Body of pancreas (tissue), 4 donors: ENCODE measurements around the gene SLC23A3. TPM values are rescaled to one million over a fixed set of nuclear protein-coding genes. Genes with fewer than 3 reads are reported as not detected.
A peak's percentile ranks its signal among the peaks of the same experiment; 100 is the strongest.

Experiments used
- ATAC-seq: fragments of 150-250 bp; one replicate; pipeline ENCODE4 v1.9.1; 2016
- DNase-seq, 4 donors: peaks; one replicate each; pipeline ENCODE4 v3.0.0-alpha.2; 2019
- H3K27ac ChIP-seq, 4 donors: fragments of 200-600 bp; sonication (generic); 1 replicate in 3 of 4; 2 replicates in 1 of 4; pipeline versions ENCODE4 v1.5.1 to v1.6.1; 2016 to 2019; ENCODE audit warnings: mild to moderate bottlenecking in 1 of 4, mixed read lengths in 1 of 4, moderate library complexity in 1 of 4
- H3K27me3 ChIP-seq, 2 donors: fragments of 200-600 bp; sonication (generic); one replicate each; pipeline ENCODE4 v1.6.0; 2016; ENCODE audit warnings: mild to moderate bottlenecking in 1 of 2
- H3K36me3 ChIP-seq, 2 donors: fragments of 200-600 bp; sonication (generic); replicated peaks in 1 of 2; 2 replicates each; pipeline ENCODE4 v1.5.1; 2016; ENCODE audit warnings: low read depth in 2 of 2; ENCODE audit not compliant: insufficient read depth in 1 of 2
- H3K4me1 ChIP-seq: fragments of 200-600 bp; sonication (generic); one replicate; pipeline ENCODE4 v1.6.0; 2016
- H3K4me3 ChIP-seq, 2 donors: fragments of 200-600 bp; sonication (generic); 1 replicate in 1 of 2; 2 replicates in 1 of 2; pipeline ENCODE4 v1.5.1; 2016 to 2019
- H3K9me3 ChIP-seq, 3 donors: fragments of 200-600 bp; sonication (generic); 1 replicate in 2 of 3; 2 replicates in 1 of 3; pipeline ENCODE4 v1.5.1; 2016
- POLR2A ChIP-seq, 3 donors: fragments of 450-650 bp; IDR thresholded peaks; one replicate each; pipeline ENCODE4 v1.6.1; 2016; ENCODE audit warnings: antibody characterized with exemption in 3 of 3, mild to moderate bottlenecking in 2 of 3
- WGBS, 2 donors: methylation state at CpG; one replicate each; pipeline ENCODE4 v1.1.5; 2017; 5-methylcytosine and 5-hydroxymethylcytosine counted together
- intact Hi-C: fragments of 100-400 bp; cut with DNase I; formaldehyde crosslinking; loops from one replicate; pipeline ENCODE4 v1.15.1; 2023
- total RNA-seq, 2 donors: library from RNA; depleted of rRNA; stranded (reverse); fragments of >200 nt; gene quantifications; one replicate each; pipeline ENCODE4 v1.1.0, GENCODE V29; 2016
- TF ChIP-seq, protein P1 (sequence below), 7 experiments: fragments of 450-650 bp in 4 of 7; fragments of 200-600 bp in 3 of 7; sonication (generic) in 3 of 7; IDR thresholded peaks; one replicate each; pipeline ENCODE4 v1.5.1; 2016 to 2019; ENCODE audit warnings: antibody characterized with exemption in 7 of 7

Gene SLC23A3
- total RNA-seq, 2 donors from 2014 or later: 3.1 to 8.2 TPM

DNA sequence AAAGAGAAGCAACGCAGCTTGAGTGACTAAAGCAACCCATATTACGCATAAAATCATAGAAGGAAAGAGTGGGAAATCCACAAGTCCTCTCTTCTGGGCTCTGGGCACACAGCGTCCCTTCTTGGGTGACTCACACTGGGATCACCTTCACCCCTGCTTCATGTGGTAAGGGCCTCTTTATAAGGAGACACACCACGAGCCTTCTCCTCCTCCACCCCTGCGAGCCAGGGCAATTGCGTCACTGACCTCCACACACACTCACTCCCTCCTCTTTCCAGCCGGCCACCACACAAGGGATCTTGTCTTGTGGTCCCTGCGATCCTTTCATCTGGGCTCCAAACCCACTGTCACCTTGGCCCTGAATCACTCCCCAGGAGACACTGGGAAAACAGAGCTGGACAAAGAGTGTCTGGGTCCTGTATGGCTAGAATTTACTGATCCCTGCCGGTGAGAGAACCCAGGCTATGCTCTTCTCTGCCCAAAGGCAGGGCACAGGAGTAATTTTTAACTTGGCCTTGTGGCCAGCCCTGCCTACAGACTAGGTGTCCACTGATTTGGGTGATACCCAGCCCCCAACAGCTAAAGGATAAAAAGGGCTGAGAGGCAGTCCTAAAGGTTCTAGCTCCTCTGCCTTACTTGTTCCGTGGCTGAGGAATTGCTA lies 44.5 kb downstream of the SLC23A3 start:
- H3K4me3 ChIP-seq: no peak overlapping the region
- no peaks in the 10 kb centered on the region for H3K27me3 ChIP-seq
- no peak for TF ChIP-seq POLR2A (IDR thresholded peaks at IDR 0.05)
- TF ChIP-seq, protein P1, sequence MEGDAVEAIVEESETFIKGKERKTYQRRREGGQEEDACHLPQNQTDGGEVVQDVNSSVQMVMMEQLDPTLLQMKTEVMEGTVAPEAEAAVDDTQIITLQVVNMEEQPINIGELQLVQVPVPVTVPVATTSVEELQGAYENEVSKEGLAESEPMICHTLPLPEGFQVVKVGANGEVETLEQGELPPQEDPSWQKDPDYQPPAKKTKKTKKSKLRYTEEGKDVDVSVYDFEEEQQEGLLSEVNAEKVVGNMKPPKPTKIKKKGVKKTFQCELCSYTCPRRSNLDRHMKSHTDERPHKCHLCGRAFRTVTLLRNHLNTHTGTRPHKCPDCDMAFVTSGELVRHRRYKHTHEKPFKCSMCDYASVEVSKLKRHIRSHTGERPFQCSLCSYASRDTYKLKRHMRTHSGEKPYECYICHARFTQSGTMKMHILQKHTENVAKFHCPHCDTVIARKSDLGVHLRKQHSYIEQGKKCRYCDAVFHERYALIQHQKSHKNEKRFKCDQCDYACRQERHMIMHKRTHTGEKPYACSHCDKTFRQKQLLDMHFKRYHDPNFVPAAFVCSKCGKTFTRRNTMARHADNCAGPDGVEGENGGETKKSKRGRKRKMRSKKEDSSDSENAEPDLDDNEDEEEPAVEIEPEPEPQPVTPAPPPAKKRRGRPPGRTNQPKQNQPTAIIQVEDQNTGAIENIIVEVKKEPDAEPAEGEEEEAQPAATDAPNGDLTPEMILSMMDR (IDR thresholded peaks at IDR 0.05): no peak
- H3K36me3 ChIP-seq: no peaks in the 10 kb centered on the region
- intact Hi-C loops: no loop called here
- ATAC-seq: no peak
- H3K9me3 ChIP-seq: no peaks in the 10 kb centered on the region
- peak in 2 of 4 donors; percentile 31 for DNase-seq
- H3K4me1 ChIP-seq: peaks cover 61% of the 10 kb centered on the region
- H3K27ac ChIP-seq: no peak overlapping the region
- 84 to 87% methylated on average over 10 of the region's 10 CpGs for WGBS, 2 donors

DNA sequence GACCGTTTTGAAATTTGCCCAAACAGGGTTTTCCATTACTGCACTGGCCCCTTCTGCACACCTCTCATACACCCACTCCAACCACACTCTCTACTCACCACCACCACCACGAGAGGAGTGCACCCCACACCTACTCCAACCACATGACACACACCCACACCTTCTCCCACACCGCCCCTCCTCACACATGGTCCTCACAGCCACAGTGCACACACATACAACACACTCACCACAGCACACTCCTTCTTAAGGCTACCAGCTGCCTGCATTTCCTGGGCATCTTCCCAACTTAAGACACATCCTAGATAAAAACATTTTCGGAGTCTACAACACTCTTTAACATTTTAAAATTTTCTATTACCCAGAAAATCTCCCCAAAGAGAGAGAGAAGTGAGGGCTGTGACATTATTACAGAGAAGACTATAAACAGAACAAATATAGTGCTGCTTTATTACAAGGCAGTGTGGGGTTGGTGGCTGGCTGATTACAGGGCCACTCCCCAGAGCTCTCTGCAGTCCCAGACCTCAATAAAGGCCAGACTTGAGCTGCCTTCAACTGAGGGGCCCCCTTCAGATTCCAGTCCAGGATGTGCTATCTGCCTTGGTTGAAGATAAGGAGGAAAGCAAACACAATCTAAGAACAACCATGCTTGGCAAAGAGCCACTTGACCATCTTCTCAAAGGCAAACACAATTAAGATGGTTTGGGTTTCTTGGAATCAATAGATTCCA lies 45.3 kb downstream of the SLC23A3 start:
- Histone ChIP-seq H3K4me3 (no peak overlapping the region), H3K36me3 (no peaks in the 10 kb centered on the region), H3K4me1 (peaks cover 61% of the 10 kb centered on the region), H3K27me3 (no peaks in the 10 kb centered on the region), H3K9me3 (no peaks in the 10 kb centered on the region), H3K27ac (no peak overlapping the region)
- 63 to 71% methylated on average over 4 of the region's 4 CpGs for WGBS, 2 donors
- intact Hi-C loops: no loop called here
- DNase-seq (no peak), ATAC-seq (no peak)
- TF ChIP-seq POLR2A (IDR thresholded peaks at IDR 0.05): no peak
- TF ChIP-seq, protein P1 (IDR thresholded peaks at IDR 0.05): no peak

DNA sequence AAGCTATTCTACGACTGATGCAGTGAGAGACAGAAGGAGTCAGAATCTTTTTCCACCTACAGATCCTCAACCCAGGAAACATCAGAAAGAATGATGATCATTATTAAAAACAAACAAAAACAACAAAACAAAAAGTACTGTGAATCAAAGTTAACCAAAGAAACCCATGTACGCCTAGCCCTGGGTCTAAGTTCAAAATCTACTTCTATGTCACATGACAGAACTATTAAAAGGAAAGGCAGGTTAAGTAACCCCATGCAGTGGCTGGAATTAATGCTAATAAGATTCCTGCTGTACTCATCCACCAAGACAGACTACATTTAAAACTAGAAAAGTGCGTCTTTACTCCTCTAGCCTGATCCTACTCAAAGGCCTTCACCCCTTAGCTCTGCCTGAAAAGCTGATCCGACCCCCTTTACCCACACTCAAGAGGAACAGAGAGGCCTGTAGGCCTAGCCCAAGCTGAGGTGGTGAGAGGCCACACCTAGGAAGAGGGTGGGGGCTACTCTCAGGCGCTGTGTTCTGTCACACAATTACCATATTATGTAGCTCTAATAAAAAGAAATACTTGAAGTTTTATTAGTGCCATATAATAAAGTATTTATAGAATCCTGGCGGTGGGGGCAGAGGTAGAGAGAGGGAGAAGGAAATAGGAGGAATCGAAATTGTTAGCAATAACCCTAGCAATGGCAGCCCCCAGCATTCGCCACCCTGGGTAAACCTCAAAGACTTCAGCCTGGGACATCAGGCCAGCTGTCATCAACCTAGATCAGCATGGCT lies 46.3 kb downstream of the SLC23A3 start:
- DNase-seq (no peak), ATAC-seq (no peak)
- Histone ChIP-seq H3K36me3 (no peaks in the 10 kb centered on the region), H3K9me3 (no peaks in the 10 kb centered on the region), H3K4me3 (no peak overlapping the region), H3K4me1 (peaks cover 60% of the 10 kb centered on the region), H3K27ac (no peak overlapping the region), H3K27me3 (no peaks in the 10 kb centered on the region)
- TF ChIP-seq, protein P1 (IDR thresholded peaks at IDR 0.05): no peak
- TF ChIP-seq POLR2A (IDR thresholded peaks at IDR 0.05): no peak
- WGBS, 2 donors: 91 to 93% methylated on average over 8 of the region's 8 CpGs
- intact Hi-C loops: no loop called here

DNA sequence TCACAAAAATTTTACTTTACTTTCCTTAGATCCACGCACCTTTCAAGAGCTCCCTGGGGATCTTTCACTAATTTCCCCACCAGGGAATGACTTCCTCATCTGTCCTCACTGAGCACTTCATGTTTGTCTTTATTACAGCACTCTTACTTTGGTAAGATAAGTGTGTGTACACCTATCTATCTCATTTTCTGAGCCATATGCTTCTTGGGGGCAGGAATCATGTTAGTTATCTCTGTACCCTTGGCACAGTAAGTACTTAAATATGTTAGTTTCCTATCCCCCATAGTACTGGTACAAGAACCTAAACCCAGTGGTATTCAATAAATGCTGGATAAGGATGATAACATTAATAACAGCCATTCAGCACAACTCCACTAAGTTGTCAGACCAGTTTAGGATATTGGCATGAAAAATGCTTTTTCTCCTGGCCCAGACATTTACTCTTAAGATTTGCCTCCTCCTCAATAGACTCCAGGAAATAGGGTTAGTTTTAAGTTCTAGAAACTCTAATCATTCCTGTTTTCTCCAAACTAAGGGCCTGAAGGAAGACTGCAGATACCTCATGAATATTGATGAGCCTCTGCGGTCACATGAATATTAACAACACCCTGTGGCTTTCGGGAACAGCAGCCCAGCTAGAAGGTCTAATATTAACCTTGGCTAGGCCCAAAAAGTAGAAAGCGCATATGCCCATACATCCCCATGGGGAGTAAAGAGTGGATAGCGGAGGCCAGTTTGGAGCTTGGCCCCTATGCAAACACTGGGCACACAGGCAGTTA lies 47.4 kb downstream of the SLC23A3 start:
- no peaks in the 10 kb centered on the region for H3K27me3 ChIP-seq
- TF ChIP-seq, protein P1 (IDR thresholded peaks at IDR 0.05): no peak
- TF ChIP-seq POLR2A (IDR thresholded peaks at IDR 0.05): no peak
- H3K9me3 ChIP-seq: no peaks in the 10 kb centered on the region
- DNase-seq (peak in 1 of 4 donors; percentile 32), ATAC-seq (peak; percentile 73)
- H3K4me1 ChIP-seq: peaks cover 50% of the 10 kb centered on the region
- H3K4me3 ChIP-seq: no peak overlapping the region
- WGBS, 2 donors: 48 to 50% methylated on average over 5 of the region's 5 CpGs
- H3K27ac ChIP-seq: peak overlapping the region in 3 of 4 donors; percentile 37 to 72 (median 64)
- intact Hi-C loops: no loop called here
- H3K36me3 ChIP-seq: no peaks in the 10 kb centered on the region
